Fibroblast of pulmonary artery (primary cell): ENCODE measurements around the gene EFR3B.

Experiments used
- DNase-seq: peaks from one replicate; pipeline ENCODE4 v3.0.0-alpha.2; 2010; ENCODE audit warnings: low read depth
- H3K4me3 ChIP-seq: replicated peaks from 2 replicates; pipeline ENCODE4 v1.5.1; 2011; ENCODE audit warnings: low read depth, mild to moderate bottlenecking, control low read depth, low read length, moderate library complexity
- CTCF ChIP-seq: IDR thresholded peaks from 2 replicates; pipeline ENCODE4 v1.5.1; 2011; ENCODE audit warnings: mild to moderate bottlenecking, control low read depth, low read length, inconsistent platforms; ENCODE audit errors: missing control alignments

The EFR3B gene

GRCh38 chr2:25068217-25068616 lies 26.3 kb downstream of the EFR3B start:
- no peak for TF ChIP-seq CTCF
- no peak for DNase-seq
- no peak overlapping the region for H3K4me3 ChIP-seq

- DNase-seq: no peak
- H3K4me3 ChIP-seq: no peak overlapping the region
- no peak for TF ChIP-seq CTCF
Observed at GRCh38 chr2:25071966-25072365, 30.1 kb downstream of the EFR3B start.

- H3K4me3 ChIP-seq: no peak overlapping the region
- DNase-seq: no peak
- no peak for TF ChIP-seq CTCF
Observed at GRCh38 chr2:25072606-25073005, 30.7 kb downstream of the EFR3B start.

GRCh38 chr2:25073025-25073424 lies 31.1 kb downstream of the EFR3B start:
- no peak overlapping the region for H3K4me3 ChIP-seq
- no peak for TF ChIP-seq CTCF
- DNase-seq: no peak

GRCh38 chr2:25073914-25074313 lies 32.0 kb downstream of the EFR3B start:
- TF ChIP-seq CTCF: no peak
- H3K4me3 ChIP-seq: no peak overlapping the region
- DNase-seq: no peak

GRCh38 chr2:25074826-25075225 lies 33.0 kb downstream of the EFR3B start:
- no peak overlapping the region for H3K4me3 ChIP-seq
- no peak for DNase-seq
- no peak for TF ChIP-seq CTCF

GRCh38 chr2:25076749-25077148 lies 34.9 kb downstream of the EFR3B start:
- no peak overlapping the region for H3K4me3 ChIP-seq
- no peak for DNase-seq
- TF ChIP-seq CTCF: no peak
